Measurements from ENCODE around the gene PIEZO1. TPM values are rescaled to one million over a fixed set of nuclear protein-coding genes. Genes with fewer than 3 reads are reported as not detected.

PIEZO1 gene
- total and polyA plus RNA-seq, 2 donors from 2014 or later = 103 to 124 TPM

DNA sequence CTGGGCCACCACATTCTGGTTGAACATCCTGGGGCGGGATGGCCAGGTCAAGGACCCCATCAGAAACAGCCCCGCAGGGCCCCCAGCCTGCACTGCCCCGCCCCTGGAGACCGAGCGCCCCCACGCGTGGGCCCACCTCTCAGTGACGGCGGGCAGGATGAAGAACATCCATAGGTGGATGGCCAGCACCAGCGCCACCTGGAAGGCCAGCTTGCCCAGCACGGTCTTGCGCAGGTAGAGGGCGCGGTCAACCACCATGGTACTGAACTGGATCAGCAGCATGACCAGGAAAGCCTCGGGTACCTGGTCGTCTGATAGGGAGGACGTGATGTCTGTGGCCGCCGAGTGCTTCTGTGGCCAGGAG is 65.1 kb downstream of the PIEZO1 start:
- no peak for FAIRE-seq
- H3K4me1 ChIP-seq (ENCODE audit: control insufficient read depth in 2 of 3, insufficient read depth in 2 of 3, low read depth in 1 of 3, low read length in 3 of 3) = no peaks in the 10 kb centered on the region
- intact Hi-C loops (cut with DNase I) = no loop called here
- H3K9me3 ChIP-seq (ENCODE audit: control insufficient read depth in 2 of 3, insufficient read depth in 1 of 3, low read length in 3 of 3) = no peaks in the 10 kb centered on the region
- no peak overlapping the region for H3K27ac ChIP-seq (ENCODE audit: low read depth in 2 of 2, low read length in 2 of 2)
- H3K4me3 ChIP-seq (ENCODE audit: low read length in 3 of 3) = no peak overlapping the region
- TF ChIP-seq, protein P1, sequence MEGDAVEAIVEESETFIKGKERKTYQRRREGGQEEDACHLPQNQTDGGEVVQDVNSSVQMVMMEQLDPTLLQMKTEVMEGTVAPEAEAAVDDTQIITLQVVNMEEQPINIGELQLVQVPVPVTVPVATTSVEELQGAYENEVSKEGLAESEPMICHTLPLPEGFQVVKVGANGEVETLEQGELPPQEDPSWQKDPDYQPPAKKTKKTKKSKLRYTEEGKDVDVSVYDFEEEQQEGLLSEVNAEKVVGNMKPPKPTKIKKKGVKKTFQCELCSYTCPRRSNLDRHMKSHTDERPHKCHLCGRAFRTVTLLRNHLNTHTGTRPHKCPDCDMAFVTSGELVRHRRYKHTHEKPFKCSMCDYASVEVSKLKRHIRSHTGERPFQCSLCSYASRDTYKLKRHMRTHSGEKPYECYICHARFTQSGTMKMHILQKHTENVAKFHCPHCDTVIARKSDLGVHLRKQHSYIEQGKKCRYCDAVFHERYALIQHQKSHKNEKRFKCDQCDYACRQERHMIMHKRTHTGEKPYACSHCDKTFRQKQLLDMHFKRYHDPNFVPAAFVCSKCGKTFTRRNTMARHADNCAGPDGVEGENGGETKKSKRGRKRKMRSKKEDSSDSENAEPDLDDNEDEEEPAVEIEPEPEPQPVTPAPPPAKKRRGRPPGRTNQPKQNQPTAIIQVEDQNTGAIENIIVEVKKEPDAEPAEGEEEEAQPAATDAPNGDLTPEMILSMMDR (IDR thresholded peaks at IDR 0.05; ENCODE audit: borderline replicate concordance, extremely low read depth, insufficient read depth) = no peak
- no peak for DNase-seq
- H3K27me3 ChIP-seq (ENCODE audit: control insufficient read depth, insufficient read depth, low read length) = no peaks in the 10 kb centered on the region
- H3K9ac ChIP-seq (ENCODE audit: low read length in 3 of 3) = no peak overlapping the region
- H3K36me3 ChIP-seq (ENCODE audit: control insufficient read depth in 2 of 3, insufficient read depth in 3 of 3, low read length in 3 of 3) = peaks cover 0 to 21% (median 11%) of the 10 kb centered on the region in 3 donors

DNA sequence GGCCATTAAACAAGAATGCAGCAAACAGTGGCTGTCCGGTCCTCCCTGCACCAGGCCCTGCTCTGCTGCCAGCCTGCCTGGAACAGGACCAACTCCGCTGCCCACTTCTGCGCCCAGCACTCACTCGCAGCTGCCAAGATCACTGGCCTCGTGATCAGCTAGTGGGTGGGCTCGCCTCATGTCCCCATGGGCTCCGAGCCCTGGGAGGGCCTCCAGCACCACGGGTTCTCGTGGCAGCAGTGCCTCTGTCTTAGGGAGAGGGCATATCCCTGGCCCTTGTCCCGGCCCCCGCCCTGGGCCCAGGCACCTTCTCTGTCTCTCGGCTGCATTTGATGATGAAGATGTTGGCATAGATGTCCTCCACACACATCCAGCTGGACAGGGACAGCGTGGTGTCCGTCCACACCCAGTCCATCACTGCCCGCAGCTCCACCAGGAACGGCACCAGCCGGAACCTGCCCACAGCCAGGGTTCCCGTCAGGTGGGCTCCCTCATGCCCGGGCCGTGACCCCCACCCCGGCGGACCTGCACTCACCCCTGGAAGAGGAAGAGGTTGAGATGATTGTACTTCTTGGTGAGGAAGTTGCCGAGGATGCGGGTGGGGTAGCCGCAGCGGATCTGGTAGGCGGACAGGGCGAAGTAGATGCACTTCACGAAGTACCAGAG is 65.6 kb downstream of the PIEZO1 start:
- H3K4me1 ChIP-seq (ENCODE audit: control insufficient read depth in 2 of 3, insufficient read depth in 2 of 3, low read depth in 1 of 3, low read length in 3 of 3) = no peaks in the 10 kb centered on the region
- TF ChIP-seq, protein P1 (IDR thresholded peaks at IDR 0.05; ENCODE audit: borderline replicate concordance, extremely low read depth, insufficient read depth) = no peak
- no peaks in the 10 kb centered on the region for H3K9me3 ChIP-seq (ENCODE audit: control insufficient read depth in 2 of 3, insufficient read depth in 1 of 3, low read length in 3 of 3)
- DNase-seq (no peak), FAIRE-seq (no peak)
- H3K9ac ChIP-seq (ENCODE audit: low read length in 3 of 3) = no peak overlapping the region
- H3K27me3 ChIP-seq (ENCODE audit: control insufficient read depth, insufficient read depth, low read length) = no peaks in the 10 kb centered on the region
- H3K36me3 ChIP-seq (ENCODE audit: control insufficient read depth in 2 of 3, insufficient read depth in 3 of 3, low read length in 3 of 3) = peaks cover 0 to 20% (median 11%) of the 10 kb centered on the region in 3 donors
- H3K27ac ChIP-seq (ENCODE audit: low read depth in 2 of 2, low read length in 2 of 2) = no peak overlapping the region
- intact Hi-C loops (cut with DNase I) = no loop called here
- H3K4me3 ChIP-seq (ENCODE audit: low read length in 3 of 3) = no peak overlapping the region

DNA sequence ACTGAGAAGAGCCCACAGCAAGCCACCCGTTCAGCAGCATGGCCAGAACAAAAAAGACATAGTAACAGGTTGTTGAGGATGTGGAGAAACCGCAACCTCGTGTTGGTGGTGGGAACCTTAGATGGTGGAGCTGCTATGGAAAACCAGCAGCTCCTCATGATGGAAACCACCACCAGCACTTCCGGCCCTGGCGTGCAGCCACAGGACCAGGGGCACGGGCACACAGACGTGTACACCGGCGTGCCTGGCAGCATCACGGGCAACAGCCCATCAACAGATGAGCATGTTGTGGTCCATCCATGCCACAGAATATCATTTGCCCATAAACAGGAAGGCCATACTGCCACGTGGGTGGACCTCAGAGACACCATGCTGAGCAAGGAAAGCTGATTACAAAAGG is 66.8 kb downstream of the PIEZO1 start:
- TF ChIP-seq, protein P1 (IDR thresholded peaks at IDR 0.05; ENCODE audit: borderline replicate concordance, extremely low read depth, insufficient read depth) = no peak
- Histone ChIP-seq H3K4me1 (ENCODE audit: control insufficient read depth in 2 of 3, insufficient read depth in 2 of 3, low read depth in 1 of 3, low read length in 3 of 3) (no peaks in the 10 kb centered on the region), H3K9me3 (ENCODE audit: control insufficient read depth in 2 of 3, insufficient read depth in 1 of 3, low read length in 3 of 3) (no peaks in the 10 kb centered on the region), H3K27ac (ENCODE audit: low read depth in 2 of 2, low read length in 2 of 2) (no peak overlapping the region), H3K27me3 (ENCODE audit: control insufficient read depth, insufficient read depth, low read length) (no peaks in the 10 kb centered on the region), H3K4me3 (ENCODE audit: low read length in 3 of 3) (no peak overlapping the region), H3K36me3 (ENCODE audit: control insufficient read depth in 2 of 3, insufficient read depth in 3 of 3, low read length in 3 of 3) (peaks cover 0 to 20% (median 11%) of the 10 kb centered on the region in 3 donors), H3K9ac (ENCODE audit: low read length in 3 of 3) (no peak overlapping the region)
- DNase-seq (no peak), FAIRE-seq (no peak)
- intact Hi-C loops (cut with DNase I) = no loop called here

DNA sequence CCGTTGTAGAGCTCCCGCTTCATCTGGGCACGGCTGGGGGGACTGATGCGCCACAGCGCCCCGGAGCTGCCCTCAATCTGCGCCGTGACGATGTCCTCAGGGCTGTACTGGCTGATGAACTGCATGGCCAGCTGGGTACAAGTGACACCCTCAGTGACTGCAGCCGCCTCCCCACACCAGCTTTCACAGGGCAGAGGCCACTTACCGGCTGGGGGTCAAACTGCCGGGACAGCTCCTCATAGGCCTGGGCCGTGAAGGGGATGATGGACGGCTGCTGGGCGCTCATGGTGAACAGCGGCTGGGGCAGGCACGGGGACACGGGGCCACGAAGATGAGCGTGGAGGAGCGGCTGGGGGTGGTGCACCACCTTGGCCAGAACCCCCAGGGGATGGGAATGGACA is 68.4 kb downstream of the PIEZO1 start:
- Histone ChIP-seq H3K9me3 (ENCODE audit: control insufficient read depth in 2 of 3, insufficient read depth in 1 of 3, low read length in 3 of 3) (no peaks in the 10 kb centered on the region), H3K4me1 (ENCODE audit: control insufficient read depth in 2 of 3, insufficient read depth in 2 of 3, low read depth in 1 of 3, low read length in 3 of 3) (no peaks in the 10 kb centered on the region), H3K27ac (ENCODE audit: low read depth in 2 of 2, low read length in 2 of 2) (no peak overlapping the region), H3K4me3 (ENCODE audit: low read length in 3 of 3) (no peak overlapping the region), H3K9ac (ENCODE audit: low read length in 3 of 3) (no peak overlapping the region), H3K27me3 (ENCODE audit: control insufficient read depth, insufficient read depth, low read length) (no peaks in the 10 kb centered on the region), H3K36me3 (ENCODE audit: control insufficient read depth in 2 of 3, insufficient read depth in 3 of 3, low read length in 3 of 3) (peaks cover 0 to 20% (median 11%) of the 10 kb centered on the region in 3 donors)
- TF ChIP-seq, protein P1 (IDR thresholded peaks at IDR 0.05; ENCODE audit: borderline replicate concordance, extremely low read depth, insufficient read depth) = no peak
- FAIRE-seq = no peak
- DNase-seq = no peak
- intact Hi-C loops (cut with DNase I) = no loop called here

Measured in kidney (tissue), 14 donors.